H7 (cell line): ENCODE measurements around the gene ACKR3. TPM values are rescaled to one million over a fixed set of nuclear protein-coding genes. Genes with fewer than 3 reads are reported as not detected.

Source experiments
- DNase-seq: peaks from one replicate; pipeline ENCODE4 v3.0.0; 2012
- H3K27me3 ChIP-seq: 2 replicates; pipeline ENCODE4 v1.6.0; 2011; ENCODE audit warnings: mild to moderate bottlenecking, low read length; ENCODE audit not compliant: control insufficient read depth, insufficient read depth
- H3K36me3 ChIP-seq: replicated peaks from 2 replicates; pipeline ENCODE4 v1.5.1; 2011; ENCODE audit warnings: low read length; ENCODE audit not compliant: control insufficient read depth, insufficient read depth
- H3K4me3 ChIP-seq: 2 replicates; pipeline ENCODE4 v1.5.1; 2011; ENCODE audit warnings: low read depth, mild to moderate bottlenecking, control low read depth, low read length, moderate library complexity; ENCODE audit not compliant: insufficient read depth
- total RNA-seq: library from RNA; depleted of rRNA; stranded (reverse); fragments of >200 nt; shearing (Covaris generic); gene quantifications from 2 replicates; pipeline ENCODE4 v1.2.3, GENCODE V29; 2014

ACKR3 gene
- total RNA-seq, 1 experiment from 2014 or later = 13.2 TPM

DNA sequence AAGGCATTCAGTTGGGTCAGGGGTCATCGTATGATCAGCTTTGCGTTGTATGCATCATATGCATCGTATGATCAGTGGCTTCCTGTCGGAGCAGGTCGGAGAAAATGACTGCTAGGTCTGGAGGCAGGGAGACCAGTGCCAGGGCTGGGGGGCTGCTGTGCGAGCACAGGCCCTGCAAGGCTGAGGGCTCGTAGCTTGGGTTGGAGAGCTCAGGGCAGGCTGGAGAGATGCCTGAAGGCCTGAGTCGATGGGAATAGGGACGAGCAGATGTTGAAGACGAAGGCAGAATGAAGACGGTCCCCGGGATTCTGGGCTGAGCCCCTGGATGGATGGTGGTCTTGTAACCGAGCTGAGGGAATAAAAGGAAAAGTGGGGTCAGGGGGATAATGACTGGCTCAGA, 25.3 kb upstream of the ACKR3 start:
- no peak for DNase-seq
- Histone ChIP-seq H3K27me3 (no peaks in the 10 kb centered on the region), H3K36me3 (no peaks in the 10 kb centered on the region), H3K4me3 (no peak overlapping the region)

DNA sequence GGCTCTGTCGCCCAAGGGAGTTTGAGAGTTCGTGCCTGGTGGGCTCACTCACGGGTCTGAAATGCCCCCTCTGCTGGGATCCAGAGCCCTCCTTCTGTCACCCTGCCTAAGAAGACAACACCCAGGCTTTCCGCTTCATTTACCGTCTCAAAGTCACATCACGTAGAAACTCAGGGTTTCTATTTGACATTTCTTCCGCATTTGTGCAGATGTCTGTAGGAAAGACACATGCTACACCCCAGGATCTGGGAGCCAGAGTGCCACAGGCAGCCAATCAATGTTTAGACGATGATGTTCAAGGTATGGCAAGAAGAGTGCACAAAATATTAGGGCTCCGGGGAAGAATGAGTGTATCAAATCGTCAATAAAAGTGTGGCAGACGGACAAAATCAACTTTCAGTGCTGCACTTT, 24.4 kb upstream of the ACKR3 start:
- no peak for DNase-seq
- no peaks in the 10 kb centered on the region for H3K27me3 ChIP-seq
- no peak overlapping the region for H3K4me3 ChIP-seq
- no peaks in the 10 kb centered on the region for H3K36me3 ChIP-seq

DNA sequence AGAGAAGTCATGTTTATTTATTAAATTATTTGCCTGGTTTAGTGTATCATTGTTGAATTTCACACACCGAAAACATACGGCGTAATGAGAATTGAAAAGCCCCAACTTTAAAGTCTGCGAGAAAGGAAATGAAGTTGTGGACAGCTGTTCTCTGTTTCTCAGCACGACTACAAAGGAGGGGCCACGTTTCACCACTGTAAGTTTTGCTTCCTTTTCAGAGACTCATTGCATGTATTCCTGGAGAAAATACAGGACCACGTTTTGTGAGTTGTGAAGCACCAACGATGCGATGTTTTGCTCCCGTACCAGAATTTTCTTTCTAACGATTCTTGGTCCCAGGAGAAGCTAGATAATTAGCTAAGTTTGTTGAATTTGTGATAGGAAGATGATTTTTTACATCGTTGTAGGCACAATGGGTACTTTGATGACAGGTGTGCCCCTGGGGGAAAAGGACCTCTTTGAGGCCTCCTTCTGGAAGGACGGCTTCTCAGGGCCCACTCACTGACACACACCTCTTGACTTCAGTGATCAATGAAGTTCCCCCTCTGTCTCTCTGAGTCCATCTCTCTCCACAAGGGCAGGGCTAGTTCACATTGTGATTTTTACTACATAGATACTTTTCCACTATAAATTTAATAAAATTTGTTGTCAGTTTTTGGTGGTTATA, 23.7 kb upstream of the ACKR3 start:
- H3K4me3 ChIP-seq = no peak overlapping the region
- no peaks in the 10 kb centered on the region for H3K27me3 ChIP-seq
- DNase-seq = no peak
- no peaks in the 10 kb centered on the region for H3K36me3 ChIP-seq

DNA sequence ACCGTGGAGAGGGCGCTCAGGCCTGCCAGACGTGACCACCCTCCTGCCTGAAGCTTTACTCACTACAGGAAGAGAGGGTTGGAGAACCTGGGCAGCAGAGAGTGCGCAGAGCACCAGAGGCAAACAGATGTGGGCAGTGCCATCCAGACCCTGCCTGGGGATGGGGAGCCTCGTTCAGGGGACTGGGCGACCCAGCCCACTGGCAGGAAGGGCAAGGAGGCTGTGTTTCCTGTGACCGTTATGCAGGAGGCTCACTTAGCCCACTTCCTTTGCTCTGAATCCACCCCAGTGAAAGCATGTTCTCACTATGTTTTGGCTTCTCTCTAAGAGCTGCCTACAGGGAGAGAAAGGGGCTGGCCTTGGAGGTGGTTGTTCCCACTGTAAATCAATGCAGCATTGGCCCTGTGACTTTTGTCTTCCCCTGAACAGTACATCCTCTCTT, 23.0 kb upstream of the ACKR3 start:
- no peaks in the 10 kb centered on the region for H3K36me3 ChIP-seq
- H3K4me3 ChIP-seq = no peak overlapping the region
- no peak for DNase-seq
- no peaks in the 10 kb centered on the region for H3K27me3 ChIP-seq

DNA sequence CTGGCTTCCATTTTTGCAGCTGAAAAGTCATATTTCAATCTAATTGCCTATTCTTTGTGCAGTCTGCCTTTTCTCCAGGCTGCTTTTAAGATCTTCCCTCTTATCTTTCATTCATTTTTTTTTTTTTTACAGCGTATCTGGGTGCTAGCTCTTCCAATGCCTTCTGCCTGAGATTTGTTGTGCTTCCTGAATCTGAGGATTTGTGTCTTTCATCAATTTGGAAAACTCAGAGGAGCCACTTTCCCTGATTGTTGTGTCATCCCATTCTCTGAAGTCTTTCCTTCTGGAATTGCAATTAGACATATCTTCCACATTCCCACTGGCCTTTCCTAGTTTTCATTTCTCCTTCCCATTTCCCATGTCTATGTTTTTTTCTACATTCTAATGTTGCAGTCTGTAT, 21.9 kb upstream of the ACKR3 start:
- Histone ChIP-seq H3K27me3 (no peaks in the 10 kb centered on the region), H3K36me3 (no peaks in the 10 kb centered on the region), H3K4me3 (no peak overlapping the region)
- DNase-seq = no peak

DNA sequence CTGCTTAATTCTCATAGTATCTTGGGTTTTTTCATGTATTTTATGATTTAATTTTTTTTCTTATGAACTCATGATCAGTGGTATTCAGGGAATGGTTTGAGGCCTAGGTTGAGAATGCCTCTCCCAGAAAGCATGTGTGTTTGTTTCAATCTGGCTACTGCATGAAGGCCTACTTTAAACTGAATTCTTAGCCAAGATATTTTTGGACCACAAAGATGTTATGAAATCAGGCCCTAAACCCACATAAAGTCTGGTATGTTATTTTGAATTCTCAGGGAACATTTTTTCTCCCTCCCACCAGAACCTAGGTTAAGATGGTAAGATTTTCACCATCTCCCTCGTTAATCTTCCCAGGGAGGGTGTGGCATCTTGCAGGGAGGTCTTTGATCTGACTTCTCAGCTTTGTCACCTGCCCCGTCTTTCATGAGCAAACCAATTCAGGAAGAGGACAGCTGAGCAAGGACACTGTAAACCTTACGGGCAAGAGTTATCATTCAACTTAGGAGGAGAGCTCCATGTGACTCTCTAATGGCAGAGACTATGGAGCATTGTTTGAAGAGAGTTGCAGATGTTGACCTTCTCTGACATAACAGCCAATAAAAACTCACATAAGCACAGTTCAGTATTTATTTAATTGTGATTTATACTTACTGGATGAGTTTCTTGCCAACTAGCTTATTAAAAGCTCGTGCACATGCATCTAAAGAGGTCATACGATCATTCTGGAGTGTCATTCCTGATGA, 21.3 kb upstream of the ACKR3 start:
- H3K36me3 ChIP-seq = no peaks in the 10 kb centered on the region
- H3K4me3 ChIP-seq = no peak overlapping the region
- no peaks in the 10 kb centered on the region for H3K27me3 ChIP-seq
- DNase-seq = no peak

DNA sequence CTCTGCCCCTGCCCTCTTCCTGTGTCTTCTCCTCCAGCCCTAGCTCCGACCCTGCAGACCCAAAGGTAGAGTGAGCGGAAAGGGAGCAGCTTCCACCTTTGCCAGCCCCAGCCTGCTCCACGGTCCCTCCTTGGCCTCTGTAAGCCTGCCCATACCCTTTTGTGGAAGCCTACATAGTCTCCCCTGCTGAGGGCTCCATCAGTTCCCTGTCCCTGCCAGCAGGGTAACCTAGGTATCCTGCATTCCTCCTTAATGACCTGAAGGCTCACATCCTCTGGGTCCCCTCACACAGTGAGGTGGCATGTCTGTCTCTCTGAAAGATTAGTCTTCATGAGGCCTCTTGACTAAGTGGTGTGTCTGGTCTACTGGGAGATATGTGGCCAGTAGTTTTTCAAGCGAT, 20.5 kb upstream of the ACKR3 start:
- Histone ChIP-seq H3K36me3 (no peaks in the 10 kb centered on the region), H3K27me3 (no peaks in the 10 kb centered on the region)
- DNase-seq = no peak

DNA sequence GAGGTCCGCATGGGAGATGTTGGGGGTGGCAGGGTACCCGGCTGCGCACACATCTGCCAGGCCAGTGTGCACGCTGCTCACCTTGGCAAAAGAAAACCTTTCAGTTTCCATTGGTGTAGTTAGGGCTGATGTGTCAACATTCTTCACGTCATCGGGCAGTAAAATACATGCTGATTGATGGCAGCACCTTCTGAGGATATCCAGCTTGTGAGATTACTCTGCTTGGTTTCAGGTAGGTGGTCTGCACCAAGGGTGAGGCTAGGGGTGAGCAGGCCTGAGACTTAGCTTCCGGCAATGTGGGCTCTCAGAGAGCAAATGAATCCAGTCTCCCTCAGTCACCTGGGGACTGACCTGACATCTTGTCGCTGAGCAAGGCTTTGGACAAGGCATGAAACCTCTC, 19.3 kb upstream of the ACKR3 start:
- Histone ChIP-seq H3K36me3 (no peaks in the 10 kb centered on the region), H3K27me3 (no peaks in the 10 kb centered on the region), H3K4me3 (no peak overlapping the region)
- DNase-seq = no peak

More for the DNA sequence above, 20.5 kb upstream of the ACKR3 start:
- H3K4me3 ChIP-seq = no peak overlapping the region

DNA sequence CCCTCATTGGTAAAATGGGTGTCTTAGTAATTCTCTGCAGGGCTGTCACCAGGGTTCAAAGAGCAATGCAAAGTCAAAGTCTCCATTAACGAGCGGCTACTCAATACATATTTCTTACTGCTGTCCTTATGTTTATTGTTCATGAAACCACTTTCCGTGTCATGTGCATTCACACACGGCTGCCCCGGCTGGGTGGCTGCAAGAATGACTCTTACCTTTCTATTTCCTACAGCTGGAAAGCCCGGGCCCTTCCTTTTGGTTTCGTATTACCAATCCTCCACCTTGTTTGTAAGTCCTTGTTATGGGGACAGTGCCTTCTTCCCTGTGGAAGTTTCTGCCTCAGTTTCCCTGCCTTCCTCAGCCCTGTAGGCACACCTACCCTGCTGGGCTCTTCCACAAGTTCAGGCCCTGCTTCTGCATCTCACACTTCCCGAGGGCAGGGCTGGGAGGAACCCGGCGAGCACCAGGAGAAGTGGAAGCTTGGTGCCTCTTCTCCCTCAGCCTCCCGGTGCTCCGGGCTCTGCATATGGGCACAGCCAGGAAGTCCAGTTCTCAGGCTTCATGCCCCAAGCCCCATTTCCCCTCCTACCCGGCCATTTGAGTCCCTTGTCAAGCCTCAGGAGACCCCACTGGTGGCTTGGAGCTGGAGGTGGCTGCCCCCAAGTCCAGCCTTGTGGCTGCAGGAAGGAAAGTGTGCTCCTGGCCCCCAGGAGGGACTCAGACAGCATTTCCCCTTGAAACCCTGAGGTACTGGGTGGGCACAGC, 18.7 kb upstream of the ACKR3 start:
- no peak overlapping the region for H3K4me3 ChIP-seq
- no peaks in the 10 kb centered on the region for H3K36me3 ChIP-seq
- H3K27me3 ChIP-seq = no peaks in the 10 kb centered on the region
- no peak for DNase-seq

DNA sequence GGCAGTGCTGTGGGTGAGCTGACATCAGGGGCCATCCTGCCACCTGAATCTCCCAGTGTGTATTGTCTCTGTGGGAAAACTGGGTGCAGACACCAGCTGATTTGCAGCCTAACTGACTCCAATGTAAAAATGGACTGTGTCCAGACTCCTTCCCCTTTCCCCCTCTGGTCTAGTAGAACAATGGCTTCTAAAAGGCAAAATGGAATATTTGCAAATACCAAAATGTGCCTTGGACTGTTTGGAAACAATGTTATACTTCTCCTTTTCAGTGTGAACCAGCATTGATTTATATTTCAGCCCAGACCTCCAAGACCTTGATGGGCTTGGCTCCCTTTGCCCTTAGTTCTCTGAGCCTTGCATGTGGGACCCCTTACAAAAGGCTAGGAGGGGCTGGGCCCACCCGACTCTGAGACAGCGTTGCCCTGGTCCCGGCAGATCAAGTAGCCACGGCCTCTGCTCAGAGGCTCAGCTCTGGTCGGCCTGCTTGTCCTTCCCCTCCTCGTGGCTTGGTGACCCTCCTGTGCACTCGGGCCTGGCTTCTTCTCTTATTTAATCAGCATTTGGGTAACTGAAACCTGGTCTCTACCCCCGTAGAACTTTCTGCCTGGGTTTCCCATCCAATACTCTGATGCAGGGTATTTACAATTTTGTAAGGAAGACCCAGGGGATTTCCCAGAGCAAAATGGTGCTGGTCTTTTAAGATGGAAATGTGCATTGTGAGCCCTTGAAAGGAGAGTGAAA, 18.0 kb upstream of the ACKR3 start:
- peak; percentile 66 for DNase-seq
- Histone ChIP-seq H3K36me3 (no peaks in the 10 kb centered on the region), H3K27me3 (no peaks in the 10 kb centered on the region), H3K4me3 (no peak overlapping the region)

DNA sequence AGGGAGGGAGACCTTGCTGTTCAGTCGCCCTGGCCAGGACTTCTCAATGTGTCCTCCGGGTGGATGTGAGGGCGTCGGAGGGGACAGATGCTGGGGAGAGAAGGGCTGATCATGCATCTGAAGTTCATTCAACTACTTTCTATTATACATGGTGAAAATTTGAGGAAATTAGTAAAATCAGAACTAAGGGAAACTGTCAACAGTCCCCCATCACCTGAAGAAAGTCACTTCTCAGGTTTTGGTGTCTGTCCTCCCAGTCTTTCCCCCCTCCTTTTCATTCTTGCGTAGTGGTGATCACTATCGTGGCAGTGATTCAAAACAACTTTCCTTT, 17.4 kb upstream of the ACKR3 start:
- H3K4me3 ChIP-seq = no peak overlapping the region
- no peaks in the 10 kb centered on the region for H3K27me3 ChIP-seq
- DNase-seq = no peak
- no peaks in the 10 kb centered on the region for H3K36me3 ChIP-seq

DNA sequence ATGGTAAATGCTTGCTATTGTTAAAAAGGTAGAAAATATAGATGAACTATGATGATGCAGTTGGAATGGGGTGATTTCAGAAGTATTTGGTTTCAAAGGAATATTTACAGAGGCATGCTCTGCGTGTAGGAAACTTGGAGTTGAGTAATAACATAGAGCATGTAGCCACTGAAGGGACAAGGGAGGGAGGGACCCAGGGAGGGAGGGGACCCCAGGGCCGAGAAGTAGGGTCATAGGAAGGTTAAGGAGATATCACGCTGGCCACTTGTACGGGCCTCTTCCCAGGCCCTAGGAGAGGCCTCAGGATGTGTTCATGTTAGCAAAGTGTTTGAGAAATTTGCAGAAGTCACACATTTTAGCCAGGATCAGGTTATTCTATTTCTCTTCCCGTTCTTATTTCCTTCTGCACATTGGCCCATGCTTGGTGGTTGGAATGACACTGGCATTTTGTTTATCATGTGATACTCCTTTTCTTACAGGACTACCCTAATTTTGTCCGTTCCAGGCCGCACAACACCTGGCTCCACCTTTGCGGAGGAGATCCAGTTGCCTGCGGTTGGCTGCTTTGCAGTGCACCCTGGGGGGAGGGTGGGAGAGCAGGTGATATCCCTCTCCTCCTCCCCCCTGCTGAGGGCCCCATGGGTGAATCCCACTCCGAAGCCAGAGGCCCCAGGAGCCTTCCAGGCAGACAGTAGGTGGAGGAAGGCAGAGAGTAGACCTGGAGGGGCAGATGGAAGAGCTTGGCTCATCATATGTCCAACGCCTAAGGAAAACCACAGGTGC, 16.9 kb upstream of the ACKR3 start:
- DNase-seq = no peak

DNA sequence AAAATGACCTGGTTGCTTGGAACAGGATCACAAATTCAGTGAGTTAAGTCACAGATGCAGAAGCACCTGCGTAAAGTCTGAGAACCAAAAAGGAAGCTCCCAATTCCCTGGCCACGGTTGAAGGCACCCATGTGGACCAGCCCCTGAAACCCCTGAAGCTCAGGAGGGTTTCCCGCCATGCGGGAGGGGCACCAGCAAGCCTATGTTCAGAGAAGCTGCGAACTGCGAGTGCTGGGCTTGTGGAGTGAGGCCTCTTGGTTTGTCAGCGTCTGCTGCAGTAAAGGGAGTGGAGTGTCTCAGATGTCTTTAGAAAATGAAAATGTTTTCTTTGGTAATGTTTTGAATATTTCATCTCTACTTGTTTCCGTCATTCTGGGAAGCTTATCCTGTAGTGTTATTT, 16.1 kb upstream of the ACKR3 start:
- H3K27me3 ChIP-seq = no peaks in the 10 kb centered on the region
- DNase-seq = no peak
- no peaks in the 10 kb centered on the region for H3K36me3 ChIP-seq
- no peak overlapping the region for H3K4me3 ChIP-seq

More for the DNA sequence above, 16.9 kb upstream of the ACKR3 start:
- H3K36me3 ChIP-seq = no peaks in the 10 kb centered on the region
- H3K4me3 ChIP-seq = no peak overlapping the region
- H3K27me3 ChIP-seq = no peaks in the 10 kb centered on the region
